HepG2 (cell line): Measurements from ENCODE around the gene TMC8. TPM values are rescaled to one million over a fixed set of nuclear protein-coding genes. Genes with fewer than 3 reads are reported as not detected.

Source experiments
- CBX1 ChIP-seq: IDR thresholded peaks from one replicate; pipeline ENCODE4 v1.6.1; 2016; ENCODE audit warnings: antibody characterized with exemption, low read depth
- CEBPB ChIP-seq: IDR thresholded peaks from 2 replicates; pipeline ENCODE4 v1.6.1; 2011; ENCODE audit warnings: low read depth, low read length, improper control_type of control experiment, borderline replicate concordance
- KIAA2018 ChIP-seq: sonication (generic); formaldehyde crosslinking; IDR thresholded peaks from 2 replicates; pipeline ENCODE4 v1.5.0; 2020; ENCODE audit warnings: mild to moderate bottlenecking, missing genetic modification reagents, borderline replicate concordance
- RBM39 ChIP-seq: fragments of 200-400 bp; formaldehyde crosslinking; IDR thresholded peaks from one replicate; pipeline ENCODE4 v1.6.1; 2018; ENCODE audit warnings: antibody characterized with exemption, mild to moderate bottlenecking, low read depth, low read length; ENCODE audit not compliant: poor library complexity, severe bottlenecking
- RERE ChIP-seq: IDR thresholded peaks from 2 replicates; pipeline ENCODE4 v1.6.1; 2016; ENCODE audit warnings: low read depth, missing genetic modification reagents, missing compliant biosample characterization
- TIGD3 ChIP-seq: sonication (generic); formaldehyde crosslinking; IDR thresholded peaks from 2 replicates; pipeline ENCODE4 v1.5.1; 2020; ENCODE audit warnings: mild to moderate bottlenecking, missing genetic modification reagents, borderline replicate concordance
- TSC22D2 ChIP-seq: sonication (generic); formaldehyde crosslinking; IDR thresholded peaks from 2 replicates; pipeline ENCODE4 v1.5.1; 2020; ENCODE audit warnings: missing genetic modification reagents, mild to moderate bottlenecking, borderline replicate concordance
- YEATS4 ChIP-seq: sonication (generic); formaldehyde crosslinking; IDR thresholded peaks from 2 replicates; pipeline ENCODE4 v1.4.0; 2020; ENCODE audit warnings: missing genetic modification reagents, borderline replicate concordance
- ZBTB26 ChIP-seq: IDR thresholded peaks from 2 replicates; pipeline ENCODE4 v1.6.1; 2016; ENCODE audit warnings: missing compliant biosample characterization, missing genetic modification reagents, borderline replicate concordance
- ZNF556 ChIP-seq: sonication (generic); formaldehyde crosslinking; IDR thresholded peaks from 2 replicates; pipeline ENCODE4 v1.4.0; 2020; ENCODE audit warnings: mild to moderate bottlenecking, missing genetic modification reagents, borderline replicate concordance
- polyA plus RNA-seq, 8 experiments: library from polyadenylated mRNA; depleted of rRNA in 3 of 8; stranded (reverse) in 7 of 8; unstranded in 1 of 8; fragments of >200 nt; fragmentation: Illumina TruSeq in 4 of 8; extraction: Trizol in 4 of 8; gene quantifications; 2 replicates each; pipeline versions ENCODE4 v1.2.1 to v1.2.3, GENCODE V29; 2011 to 2016; ENCODE audit warnings: low read depth in 4 of 8, missing spikeins in 1 of 8, mixed read lengths in 1 of 8; ENCODE audit not compliant: insufficient read depth in 1 of 8
- total RNA-seq, 5 experiments: library from RNA; depleted of rRNA; stranded (reverse); fragments of >200 nt; fragmentation: Illumina TruSeq; extraction: Trizol; gene quantifications; 2 replicates each; pipeline ENCODE4 v1.2.3, GENCODE V29; 2016; ENCODE audit warnings: low read depth in 1 of 5

TMC8 gene
- total and polyA plus RNA-seq, 2 of the 13 experiments (the other 11 are each of a cell fraction or from before 2014, with no cell fraction given), result 0.53 to 7.8 TPM

DNA sequence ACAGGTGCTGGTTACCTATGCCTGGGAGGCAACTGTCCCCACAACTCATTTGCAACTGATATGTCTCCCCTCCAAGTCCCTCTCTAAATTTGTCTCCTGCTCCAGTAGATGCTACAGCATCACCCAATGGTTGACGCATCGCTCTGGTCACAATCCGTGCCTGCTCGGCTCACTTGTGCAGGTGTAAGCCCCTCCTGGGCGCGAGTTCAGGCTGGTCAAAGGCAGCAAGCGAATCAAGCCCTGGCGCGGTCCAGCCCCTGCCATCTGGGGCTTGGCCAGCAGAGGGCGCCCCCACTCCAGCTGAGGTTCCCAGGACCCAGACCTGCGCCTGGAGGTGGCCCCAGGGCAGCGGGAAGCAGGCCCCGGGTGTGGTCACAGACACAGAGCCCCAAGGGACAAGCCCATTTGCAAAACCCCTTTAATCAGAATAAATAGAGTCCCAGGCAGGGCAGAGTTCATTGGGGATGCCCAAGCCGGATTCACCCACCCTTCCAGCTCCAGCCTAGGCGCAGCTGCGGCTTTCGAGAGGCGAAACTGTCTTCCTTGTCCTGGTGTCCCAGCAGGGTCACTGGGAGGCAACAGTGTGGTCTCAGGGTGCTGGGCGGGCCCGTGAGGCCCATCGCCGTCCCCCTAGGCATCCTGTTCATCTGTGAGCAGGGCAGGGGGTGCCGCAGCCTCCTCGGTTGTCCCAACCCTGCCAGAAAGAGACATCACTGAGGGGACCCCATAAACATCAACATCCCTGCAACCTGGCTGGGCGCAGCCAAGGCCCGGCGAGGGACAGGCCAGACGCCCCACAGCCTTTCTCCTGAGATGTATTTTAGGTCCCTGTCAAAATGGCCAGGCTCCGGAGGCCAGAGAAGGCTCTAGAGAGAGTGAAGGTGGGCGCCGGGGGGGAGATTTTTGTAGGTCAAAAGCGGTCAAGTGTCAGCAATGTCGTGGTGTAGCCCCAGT lies 17.8 kb upstream of the TMC8 start (continued):
- TF ChIP-seq KIAA2018 (no peak), YEATS4 (CRISPR knock-in tag) (0 out of 2 replicates have a peak, but pooled peaks have one; percentile 50), CEBPB (no peak), RERE (CRISPR knock-in tag) (no peak), TSC22D2 (CRISPR knock-in tag) (peak; percentile 78; the same call in 1 of the 2 replicates), TIGD3 (CRISPR knock-in tag) (no peak), RBM39 (peak; percentile 37), CBX1 (no peak), ZNF556 (CRISPR knock-in tag) (no peak), ZBTB26 (CRISPR knock-in tag) (no peak; the same call in 1 of the 2 replicates)
